HL-60 (cell line): Measurements from ENCODE around the gene ANKRD11.

Source experiments
- DNase-seq, 2 experiments: peaks; one replicate each; pipeline ENCODE4 v3.0.0-alpha.2; 2010 to 2020; ENCODE audit warnings: low read depth in 1 of 2, low spot score in 1 of 2
- H3K27ac ChIP-seq: fragments of 250-450 bp; sonication (Bioruptor Pico); replicated peaks from 2 replicates; pipeline ENCODE4 v1.5.1; 2020; ENCODE audit warnings: mild to moderate bottlenecking, moderate library complexity
- H3K27me3 ChIP-seq: fragments of 250-450 bp; sonication (Bioruptor Pico); 2 replicates; pipeline ENCODE4 v1.5.1; 2021; ENCODE audit warnings: mild to moderate bottlenecking, moderate library complexity; ENCODE audit not compliant: insufficient read depth, poor library complexity, severe bottlenecking
- H3K4me3 ChIP-seq: replicated peaks from 2 replicates; pipeline ENCODE4 v1.5.1; 2011; ENCODE audit warnings: mild to moderate bottlenecking, control low read depth, low read length; ENCODE audit not compliant: insufficient read depth
- GABPA ChIP-seq: IDR thresholded peaks from 2 replicates; pipeline ENCODE4 v1.6.1; 2012; ENCODE audit warnings: low read depth
- POLR2AphosphoS5 ChIP-seq: IDR thresholded peaks from 2 replicates; pipeline ENCODE4 v1.6.1; 2012; ENCODE audit warnings: low read depth
- SPI1 ChIP-seq: IDR thresholded peaks from 2 replicates; pipeline ENCODE4 v1.6.1; 2012; ENCODE audit warnings: low read depth, mild to moderate bottlenecking, borderline replicate concordance
- TF ChIP-seq, protein P1 (sequence below): IDR thresholded peaks from one replicate; pipeline ENCODE4 v1.5.1; 2011; ENCODE audit warnings: low read length, control low read depth, inconsistent platforms; ENCODE audit not compliant: insufficient read depth
- TF ChIP-seq, protein P2 (sequence below): IDR thresholded peaks from 2 replicates; pipeline ENCODE4 v1.6.1; 2012; ENCODE audit warnings: low read depth; ENCODE audit not compliant: insufficient replicate concordance

The ANKRD11 gene

GRCh38 chr16:89378947-89379771 is 111.2 kb downstream of the ANKRD11 start:
- no peak for TF ChIP-seq GABPA
- TF ChIP-seq, protein P1, sequence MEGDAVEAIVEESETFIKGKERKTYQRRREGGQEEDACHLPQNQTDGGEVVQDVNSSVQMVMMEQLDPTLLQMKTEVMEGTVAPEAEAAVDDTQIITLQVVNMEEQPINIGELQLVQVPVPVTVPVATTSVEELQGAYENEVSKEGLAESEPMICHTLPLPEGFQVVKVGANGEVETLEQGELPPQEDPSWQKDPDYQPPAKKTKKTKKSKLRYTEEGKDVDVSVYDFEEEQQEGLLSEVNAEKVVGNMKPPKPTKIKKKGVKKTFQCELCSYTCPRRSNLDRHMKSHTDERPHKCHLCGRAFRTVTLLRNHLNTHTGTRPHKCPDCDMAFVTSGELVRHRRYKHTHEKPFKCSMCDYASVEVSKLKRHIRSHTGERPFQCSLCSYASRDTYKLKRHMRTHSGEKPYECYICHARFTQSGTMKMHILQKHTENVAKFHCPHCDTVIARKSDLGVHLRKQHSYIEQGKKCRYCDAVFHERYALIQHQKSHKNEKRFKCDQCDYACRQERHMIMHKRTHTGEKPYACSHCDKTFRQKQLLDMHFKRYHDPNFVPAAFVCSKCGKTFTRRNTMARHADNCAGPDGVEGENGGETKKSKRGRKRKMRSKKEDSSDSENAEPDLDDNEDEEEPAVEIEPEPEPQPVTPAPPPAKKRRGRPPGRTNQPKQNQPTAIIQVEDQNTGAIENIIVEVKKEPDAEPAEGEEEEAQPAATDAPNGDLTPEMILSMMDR: no peak
- TF ChIP-seq, protein P2, sequence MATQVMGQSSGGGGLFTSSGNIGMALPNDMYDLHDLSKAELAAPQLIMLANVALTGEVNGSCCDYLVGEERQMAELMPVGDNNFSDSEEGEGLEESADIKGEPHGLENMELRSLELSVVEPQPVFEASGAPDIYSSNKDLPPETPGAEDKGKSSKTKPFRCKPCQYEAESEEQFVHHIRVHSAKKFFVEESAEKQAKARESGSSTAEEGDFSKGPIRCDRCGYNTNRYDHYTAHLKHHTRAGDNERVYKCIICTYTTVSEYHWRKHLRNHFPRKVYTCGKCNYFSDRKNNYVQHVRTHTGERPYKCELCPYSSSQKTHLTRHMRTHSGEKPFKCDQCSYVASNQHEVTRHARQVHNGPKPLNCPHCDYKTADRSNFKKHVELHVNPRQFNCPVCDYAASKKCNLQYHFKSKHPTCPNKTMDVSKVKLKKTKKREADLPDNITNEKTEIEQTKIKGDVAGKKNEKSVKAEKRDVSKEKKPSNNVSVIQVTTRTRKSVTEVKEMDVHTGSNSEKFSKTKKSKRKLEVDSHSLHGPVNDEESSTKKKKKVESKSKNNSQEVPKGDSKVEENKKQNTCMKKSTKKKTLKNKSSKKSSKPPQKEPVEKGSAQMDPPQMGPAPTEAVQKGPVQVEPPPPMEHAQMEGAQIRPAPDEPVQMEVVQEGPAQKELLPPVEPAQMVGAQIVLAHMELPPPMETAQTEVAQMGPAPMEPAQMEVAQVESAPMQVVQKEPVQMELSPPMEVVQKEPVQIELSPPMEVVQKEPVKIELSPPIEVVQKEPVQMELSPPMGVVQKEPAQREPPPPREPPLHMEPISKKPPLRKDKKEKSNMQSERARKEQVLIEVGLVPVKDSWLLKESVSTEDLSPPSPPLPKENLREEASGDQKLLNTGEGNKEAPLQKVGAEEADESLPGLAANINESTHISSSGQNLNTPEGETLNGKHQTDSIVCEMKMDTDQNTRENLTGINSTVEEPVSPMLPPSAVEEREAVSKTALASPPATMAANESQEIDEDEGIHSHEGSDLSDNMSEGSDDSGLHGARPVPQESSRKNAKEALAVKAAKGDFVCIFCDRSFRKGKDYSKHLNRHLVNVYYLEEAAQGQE: no peak
- TF ChIP-seq SPI1: no peak
- DNase-seq: no peak
- H3K4me3 ChIP-seq: no peak overlapping the region
- H3K27ac ChIP-seq: no peak overlapping the region
- H3K27me3 ChIP-seq: no peaks in the 10 kb centered on the region

GRCh38 chr16:89377453-89377848 is 112.9 kb downstream of the ANKRD11 start:
- H3K27me3 ChIP-seq: no peaks in the 10 kb centered on the region
- TF ChIP-seq, protein P1: no peak
- TF ChIP-seq POLR2AphosphoS5: no peak
- TF ChIP-seq, protein P2: no peak
- no peak for TF ChIP-seq SPI1
- no peak for TF ChIP-seq GABPA
- no peak overlapping the region for H3K27ac ChIP-seq
- H3K4me3 ChIP-seq: no peak overlapping the region
- DNase-seq: no peak

DNA sequence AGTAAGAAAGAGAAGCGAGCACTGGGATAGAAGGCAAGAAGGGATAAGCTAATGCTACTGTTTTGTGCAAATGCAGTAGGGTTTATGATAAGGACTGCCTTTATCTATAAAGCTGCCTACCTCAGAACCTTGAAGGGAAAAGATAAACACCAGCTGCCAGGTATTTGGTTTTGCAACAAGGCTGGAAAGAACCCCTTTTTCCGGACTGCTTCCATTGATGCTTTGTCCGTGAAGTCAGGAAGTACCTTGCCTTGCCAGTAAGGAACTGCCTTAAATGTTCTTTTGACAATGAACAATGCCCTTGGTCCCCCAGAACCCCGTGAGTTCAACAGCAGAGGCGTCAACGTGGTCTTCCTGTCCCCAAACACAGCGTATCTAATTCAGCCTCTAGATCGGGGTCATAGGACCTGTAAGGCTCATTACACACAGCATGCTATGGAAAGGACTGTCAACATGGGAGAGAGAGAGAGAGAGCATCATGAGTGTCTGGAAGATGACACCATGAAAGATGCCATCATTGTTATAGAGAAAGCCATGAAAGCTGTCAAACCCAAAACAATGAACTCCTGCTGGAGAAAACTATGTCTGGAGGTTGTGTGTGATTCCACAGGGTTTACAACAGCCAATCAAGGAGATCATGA is 113.4 kb downstream of the ANKRD11 start:
- no peak for DNase-seq
- no peak overlapping the region for H3K27ac ChIP-seq

More for the DNA sequence above, 113.4 kb downstream of the ANKRD11 start:
- Histone ChIP-seq H3K27me3 (no peaks in the 10 kb centered on the region), H3K4me3 (no peak overlapping the region)
- TF ChIP-seq, protein P2: no peak
- TF ChIP-seq SPI1: no peak
- TF ChIP-seq, protein P1: no peak
- TF ChIP-seq POLR2AphosphoS5: no peak
- TF ChIP-seq GABPA: no peak
